ENCODE data around the gene RPN2. TPM values are rescaled to one million over a fixed set of nuclear protein-coding genes. Genes with fewer than 3 reads are reported as not detected.

The RPN2 gene
- polyA plus RNA-seq (2011; rRNA removed) (488 and 495 TPM in 2 replicates), polyA minus RNA-seq (2011; rRNA and poly(A)+ RNA removed) (278 and 321 TPM in 2 replicates)

GRCh38 chr20:37178839-37179682 lies at the start of gene RPN2, which contains the start of gene MROH8:
TSS of gene RPN2 (plus strand) at chr20:37179330. CDS start at chr20:37179357, 27 bp downstream.
TSS of gene MROH8 (minus strand) at chr20:37179548.
- DNase-seq (ENCODE audit: low read depth, low spot score) = peak; percentile 97
- CTCF ChIA-PET = interaction anchor here (0.6 to 5.8 kb wide), 8 partner anchors 11 to 170 kb away, joined by 3 to 34 read pairs (median 6); no protein-coding TSS in a partner anchor

GRCh38 chr20:37131486-37131885 lies 47.6 kb upstream of the RPN2 start:
- DNase-seq (ENCODE audit: low read depth, low spot score) = no peak
- TF ChIP-seq CTCF (IDR thresholded peaks at IDR 0.05; ENCODE audit: low read depth, low read length) = no peak
- Histone ChIP-seq H3K4me3 (ENCODE audit: low read depth, low read length) (no peak overlapping the region), H3K27ac (ENCODE audit: low read depth, low read length) (no peak overlapping the region), H3K27me3 (ENCODE audit: control insufficient read depth, insufficient read depth, low read length) (peaks cover 17% of the 10 kb centered on the region), H3K9me3 (ENCODE audit: control insufficient read depth, insufficient read depth, low read length) (no peaks in the 10 kb centered on the region)
- ChIA-PET CTCF (no interaction called here), POLR2A (no interaction called here)

More at GRCh38 chr20:37178839-37179682, at the start of gene RPN2, which contains the start of gene MROH8:
- H3K9me3 ChIP-seq (ENCODE audit: control insufficient read depth, insufficient read depth, low read length) = no peaks in the 10 kb centered on the region; the same call in 1 of the 2 replicates
- H3K4me3 ChIP-seq (ENCODE audit: low read depth, low read length) = peak within 1 kb of the TSS; percentile 88
- POLR2A ChIA-PET = interaction anchor here (0.6 to 2.7 kb wide), 12 partner anchors 9 to 174 kb away, joined by 3 to 13 read pairs (median 4); partner anchors contain the start of genes MANBAL and RBL1
- TF ChIP-seq CTCF (IDR thresholded peaks at IDR 0.05; ENCODE audit: low read depth, low read length) = no peak
- peak within 1 kb of the TSS; percentile 98 for H3K27ac ChIP-seq (ENCODE audit: low read depth, low read length)
- no peaks in the 10 kb centered on the region for H3K27me3 ChIP-seq (ENCODE audit: control insufficient read depth, insufficient read depth, low read length)

GRCh38 chr20:37133952-37134351 lies 45.2 kb upstream of the RPN2 start:
- CTCF ChIA-PET = no interaction called here
- peaks cover 17% of the 10 kb centered on the region for H3K27me3 ChIP-seq (ENCODE audit: control insufficient read depth, insufficient read depth, low read length)
- no peak overlapping the region for H3K4me3 ChIP-seq (ENCODE audit: low read depth, low read length)
- POLR2A ChIA-PET = no interaction called here
- TF ChIP-seq CTCF (IDR thresholded peaks at IDR 0.05; ENCODE audit: low read depth, low read length) = no peak
- H3K9me3 ChIP-seq (ENCODE audit: control insufficient read depth, insufficient read depth, low read length) = no peaks in the 10 kb centered on the region
- no peak overlapping the region for H3K27ac ChIP-seq (ENCODE audit: low read depth, low read length)
- no peak for DNase-seq (ENCODE audit: low read depth, low spot score)

GRCh38 chr20:37137547-37137946 lies 41.6 kb upstream of the RPN2 start:
- Histone ChIP-seq H3K9me3 (ENCODE audit: control insufficient read depth, insufficient read depth, low read length) (no peaks in the 10 kb centered on the region), H3K27ac (ENCODE audit: low read depth, low read length) (no peak overlapping the region), H3K4me3 (ENCODE audit: low read depth, low read length) (no peak overlapping the region), H3K27me3 (ENCODE audit: control insufficient read depth, insufficient read depth, low read length) (peaks cover 8% of the 10 kb centered on the region)
- DNase-seq (ENCODE audit: low read depth, low spot score) = no peak
- CTCF ChIA-PET = no interaction called here
- TF ChIP-seq CTCF (IDR thresholded peaks at IDR 0.05; ENCODE audit: low read depth, low read length) = no peak
- POLR2A ChIA-PET = no interaction called here

- CTCF ChIA-PET = no interaction called here
Measured at GRCh38 chr20:37142708-37143107, 36.4 kb upstream of the RPN2 start.

More at GRCh38 chr20:37142708-37143107, 36.4 kb upstream of the RPN2 start:
- H3K9me3 ChIP-seq (ENCODE audit: control insufficient read depth, insufficient read depth, low read length) = no peaks in the 10 kb centered on the region
- TF ChIP-seq CTCF (IDR thresholded peaks at IDR 0.05; ENCODE audit: low read depth, low read length) = no peak
- POLR2A ChIA-PET = interaction anchor here (0.6 kb wide), 1 partner anchor 28 kb away, joined by 3 read pairs; no protein-coding TSS in a partner anchor
- no peak overlapping the region for H3K27ac ChIP-seq (ENCODE audit: low read depth, low read length)
- H3K4me3 ChIP-seq (ENCODE audit: low read depth, low read length) = no peak overlapping the region
- no peak for DNase-seq (ENCODE audit: low read depth, low spot score)
- H3K27me3 ChIP-seq (ENCODE audit: control insufficient read depth, insufficient read depth, low read length) = no peaks in the 10 kb centered on the region

All from AG04450 (cell line).